HG02884 (cell line): Measurements from ENCODE around the gene KRTAP10-2.

Source experiments
- ATAC-seq: cut with Tn5 transposase; IDR thresholded peaks from one replicate; pipeline ENCODE4 v1.9.1; 2021; ENCODE audit warnings: mild to moderate bottlenecking, moderate library complexity; ENCODE audit not compliant: unreplicated experiment

KRTAP10-2 gene

GRCh38 chr21:44527156-44527982 lies 23.9 kb downstream of the KRTAP10-2 start:
- ATAC-seq, result no peak

- no peak for ATAC-seq
These were observed 25.0 kb downstream of the KRTAP10-2 start for GRCh38 chr21:44526096-44526997.

- no peak for ATAC-seq
These were observed 25.8 kb downstream of the KRTAP10-2 start for GRCh38 chr21:44525391-44526095.

- no peak for ATAC-seq
These were observed 26.6 kb downstream of the KRTAP10-2 start for GRCh38 chr21:44524414-44525371.

- no peak for ATAC-seq
These were observed 27.5 kb downstream of the KRTAP10-2 start for GRCh38 chr21:44523567-44524413.

GRCh38 chr21:44522753-44523204 lies 28.5 kb downstream of the KRTAP10-2 start:
- ATAC-seq, result no peak

- no peak for ATAC-seq
These were observed 29.2 kb downstream of the KRTAP10-2 start for GRCh38 chr21:44521928-44522752.

- no peak for ATAC-seq
These were observed 29.9 kb downstream of the KRTAP10-2 start for GRCh38 chr21:44521301-44521927.

GRCh38 chr21:44520326-44521300 lies 30.7 kb downstream of the KRTAP10-2 start:
- ATAC-seq, result no peak

- ATAC-seq, result no peak
These were observed 31.7 kb downstream of the KRTAP10-2 start for GRCh38 chr21:44519346-44520325.

GRCh38 chr21:44518686-44519085 lies 32.6 kb downstream of the KRTAP10-2 start:
- ATAC-seq, result no peak

- no peak for ATAC-seq
These were observed 34.0 kb downstream of the KRTAP10-2 start for GRCh38 chr21:44517175-44517899.

GRCh38 chr21:44516828-44517174 lies 34.5 kb downstream of the KRTAP10-2 start:
- no peak for ATAC-seq

- ATAC-seq, result no peak
These were observed 35.0 kb downstream of the KRTAP10-2 start for GRCh38 chr21:44516342-44516741.
